ENCODE results near the gene GABRR2. TPM values are rescaled to one million over a fixed set of nuclear protein-coding genes. Genes with fewer than 3 reads are reported as not detected.
"Not testable (repeated sequence)": the region's sequence is repeated elsewhere in the genome, so short reads cannot be mapped to it uniquely, and the experiment has no call there.

GABRR2 gene
- total RNA-seq, 1 experiment from 2014 or later, result not detected

DNA sequence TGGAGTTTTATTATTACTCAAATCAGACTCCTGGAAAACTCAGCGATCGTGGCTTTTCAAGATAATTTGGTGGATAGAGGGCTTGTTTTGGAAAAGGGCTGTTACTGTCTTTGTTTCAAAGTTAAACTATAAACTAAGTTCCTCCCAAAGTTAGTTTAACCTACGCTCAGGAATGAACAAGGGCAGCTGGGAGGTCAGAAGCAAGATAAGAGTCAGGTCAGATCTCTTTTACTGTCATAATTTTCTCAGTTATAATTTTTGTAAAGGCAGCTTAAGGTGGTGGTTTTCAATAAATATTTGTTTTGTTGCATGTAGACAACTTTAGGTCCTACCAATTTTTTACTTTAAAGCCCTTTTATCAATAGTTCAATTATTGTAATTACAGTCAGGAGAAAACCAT, 9.2 kb upstream of the GABRR2 start:
- DNase-seq (ENCODE audit: low read depth), result no peak

DNA sequence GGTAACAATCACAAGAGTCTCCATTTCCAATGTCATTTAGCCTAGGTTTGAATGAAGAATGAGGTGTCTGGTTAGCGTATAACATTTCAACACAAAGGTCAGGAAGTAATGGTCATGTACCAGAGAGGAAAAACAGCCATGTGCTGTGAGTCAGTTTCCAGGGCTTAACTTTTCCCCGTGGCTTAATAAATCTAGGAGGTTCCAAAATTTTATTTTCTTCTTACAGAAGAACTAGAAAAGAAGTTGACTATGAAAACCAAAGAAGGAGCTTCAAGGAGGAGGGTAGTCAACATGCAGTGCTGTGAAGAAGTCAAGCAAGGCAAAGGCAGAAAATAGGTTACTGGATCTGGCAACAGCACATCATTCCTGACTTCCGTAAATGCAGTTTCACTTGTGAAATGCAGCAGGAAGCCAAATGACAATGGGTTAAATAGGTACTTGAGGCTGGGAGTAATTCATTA, 8.4 kb upstream of the GABRR2 start:
- DNase-seq (ENCODE audit: low read depth), result no peak

DNA sequence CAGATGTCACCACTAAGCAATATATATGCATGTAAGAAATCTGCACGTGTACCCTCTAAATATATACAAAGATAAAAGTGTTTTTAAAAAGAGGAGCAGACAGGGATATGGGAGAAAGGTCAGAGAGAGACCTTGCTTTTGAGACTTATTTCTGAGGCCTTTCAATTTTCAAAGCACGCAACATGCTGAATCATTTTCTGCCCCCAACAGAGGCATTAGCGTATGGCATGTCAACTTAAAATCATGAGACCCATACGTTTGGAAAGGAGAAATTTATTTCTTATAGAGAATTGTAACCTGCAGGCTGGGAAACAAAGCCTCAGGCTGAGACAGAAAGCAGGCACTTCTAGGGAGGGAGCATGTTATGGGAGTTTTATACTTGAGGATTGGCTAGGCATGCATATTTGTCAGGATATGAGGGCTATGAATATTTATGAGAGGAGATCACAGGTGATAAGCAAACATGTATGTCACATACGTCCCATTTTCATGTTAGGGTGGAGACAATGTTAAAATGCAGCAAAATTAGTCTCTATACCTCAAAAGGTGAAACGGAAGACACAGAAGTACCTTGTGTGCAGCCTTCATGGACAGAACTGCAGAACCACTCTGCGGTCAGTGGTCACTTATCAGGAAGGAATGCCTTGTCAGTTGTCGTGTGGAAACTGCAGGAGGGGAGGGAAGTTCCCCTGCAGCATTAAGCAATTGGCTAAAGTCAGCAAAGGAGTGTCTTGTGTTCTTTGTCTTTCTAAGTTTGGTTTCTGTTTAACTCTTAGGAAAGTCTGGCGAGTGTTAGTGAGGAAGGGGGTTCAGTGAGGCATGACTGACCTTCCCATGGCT, 6.3 kb upstream of the GABRR2 start:
- peak; percentile 10 for DNase-seq (ENCODE audit: low read depth)

DNA sequence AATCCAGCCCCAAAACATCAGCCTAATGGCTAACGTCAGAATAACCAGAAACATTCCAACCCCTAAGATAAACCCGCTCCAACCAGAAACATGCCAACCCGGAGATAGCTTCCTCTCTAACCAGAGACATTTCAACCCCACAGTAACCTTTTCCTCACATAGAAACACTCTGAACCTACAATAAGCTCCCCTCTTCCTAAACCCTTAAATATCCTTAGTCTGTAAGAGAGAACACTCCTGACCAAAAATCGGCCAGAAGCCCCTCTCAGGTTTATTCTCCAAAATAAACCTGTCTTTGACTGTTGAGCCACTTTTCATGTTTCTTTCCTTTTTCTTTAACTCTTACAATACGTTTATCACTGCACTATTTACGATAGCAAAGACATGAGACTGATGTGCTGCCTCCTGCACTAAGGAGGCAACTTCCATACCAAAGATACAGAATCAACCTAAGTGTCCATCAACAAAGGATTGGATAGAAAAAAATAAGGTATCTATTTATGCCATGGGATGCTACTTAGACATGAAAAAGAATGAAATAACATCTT, 5.0 kb upstream of the GABRR2 start:
- no peak for DNase-seq (ENCODE audit: low read depth)

DNA sequence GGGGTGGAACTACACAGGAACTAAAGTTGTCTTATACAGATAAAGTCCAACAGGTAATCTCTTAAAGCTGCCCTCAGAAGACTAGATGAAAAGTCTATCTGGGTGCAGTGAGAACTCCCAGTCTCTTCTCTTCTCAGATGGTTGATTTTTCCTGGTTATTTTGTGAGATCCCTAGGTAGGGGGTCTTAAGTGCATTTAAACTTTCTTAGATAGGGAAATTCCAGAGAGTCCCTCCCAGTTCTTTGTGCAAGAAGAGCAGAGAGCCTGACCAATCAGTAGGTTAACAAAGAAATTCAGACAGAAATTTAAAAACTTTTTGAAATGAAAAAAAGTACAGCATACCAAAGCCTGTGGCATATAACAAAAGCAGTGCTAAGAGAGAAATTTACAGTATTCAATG, 2.0 kb upstream of the GABRR2 start:
- DNase-seq (ENCODE audit: low read depth), result no peak

DNA sequence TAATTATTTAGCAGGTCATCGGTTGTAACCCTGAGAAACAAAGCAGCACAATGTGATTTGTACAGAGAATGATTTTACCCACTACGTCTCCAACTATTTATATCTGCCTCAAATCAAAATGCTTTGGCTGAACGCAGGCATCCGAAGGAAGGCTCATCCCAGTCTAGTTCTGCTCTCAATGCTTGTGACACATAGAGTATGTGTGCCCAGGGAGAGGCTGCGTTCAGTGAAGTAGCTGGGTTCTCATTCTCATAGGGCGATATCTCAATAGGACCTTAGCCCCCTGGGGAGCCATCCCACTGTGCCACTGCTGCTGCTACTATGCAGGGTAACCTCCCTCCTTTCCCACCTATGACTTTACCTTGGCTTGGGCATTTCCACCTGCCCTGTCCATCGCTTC, 407 bp downstream of the GABRR2 start:
- DNase-seq (ENCODE audit: low read depth), result no peak

DNA sequence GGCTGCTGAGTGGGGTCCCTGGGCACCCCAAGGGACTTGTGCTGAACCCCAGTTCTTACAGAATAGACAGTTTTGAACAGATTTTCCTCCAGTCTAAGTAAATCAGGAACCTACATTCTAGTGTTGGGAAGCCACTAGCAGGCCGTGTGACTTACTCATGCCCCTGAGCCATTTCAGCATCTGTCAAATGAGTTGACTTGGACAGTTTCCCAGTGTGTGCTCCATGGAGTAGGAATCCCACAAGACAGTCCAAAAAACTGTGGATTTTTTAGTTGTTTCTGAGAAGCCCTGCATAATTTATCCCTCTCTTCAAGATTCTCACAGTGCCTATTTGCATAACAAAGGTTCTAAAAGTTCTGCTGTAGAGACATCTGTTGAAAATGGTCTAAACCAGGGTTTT, 2.1 kb downstream of the GABRR2 start:
- DNase-seq (ENCODE audit: low read depth), result peak; percentile 96

DNA sequence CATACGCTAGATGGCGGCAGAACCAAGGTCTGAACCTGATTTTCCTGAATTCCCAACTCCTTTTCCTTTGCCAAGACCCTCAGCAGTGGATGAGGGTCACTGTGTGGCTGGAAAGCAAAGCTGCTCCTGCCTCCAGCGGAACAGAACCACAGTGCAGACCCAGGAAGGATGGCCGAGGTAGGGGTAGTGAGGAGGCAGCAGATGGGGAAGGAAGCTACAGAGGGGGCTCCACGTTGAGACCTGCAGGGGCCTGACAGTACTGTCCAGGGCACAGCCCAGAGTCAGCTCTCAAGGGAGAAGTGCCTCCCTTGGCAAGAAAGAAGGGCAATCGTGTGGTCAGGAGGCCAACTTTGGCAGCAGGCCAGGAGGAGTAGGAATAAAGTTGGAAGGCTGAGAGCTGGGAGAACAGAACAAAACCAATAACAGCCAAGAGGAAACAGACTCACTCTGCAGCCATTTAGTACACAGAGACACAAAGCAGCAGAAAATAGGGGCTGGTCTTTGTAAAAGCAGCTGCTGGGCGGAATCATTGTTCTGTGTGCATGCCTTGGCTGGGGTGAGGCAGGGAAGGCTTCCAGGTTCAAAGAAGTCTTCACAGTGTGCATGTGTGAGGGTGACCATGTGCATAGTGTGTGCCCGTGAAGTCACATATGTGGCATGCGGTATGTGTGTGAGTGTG, 3.1 kb downstream of the GABRR2 start:
- peak; percentile 85 for DNase-seq (ENCODE audit: low read depth)

DNA sequence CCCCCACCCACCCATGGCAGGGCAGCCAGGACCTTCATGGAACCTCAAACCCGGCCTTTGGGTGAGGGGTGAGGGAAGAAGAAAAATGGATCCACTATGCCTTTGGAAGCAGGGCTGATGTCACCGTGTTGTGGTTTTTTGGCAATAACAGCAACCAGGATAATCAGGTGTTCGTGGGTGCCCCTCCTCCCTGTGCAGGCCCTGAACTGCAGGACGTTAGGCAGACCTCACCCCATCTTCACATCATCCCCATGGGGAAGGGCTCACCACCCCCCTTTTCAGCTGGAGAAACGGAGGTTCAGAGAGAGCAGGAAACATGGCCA, 3.6 kb downstream of the GABRR2 start:
- DNase-seq (ENCODE audit: low read depth), result no peak

DNA sequence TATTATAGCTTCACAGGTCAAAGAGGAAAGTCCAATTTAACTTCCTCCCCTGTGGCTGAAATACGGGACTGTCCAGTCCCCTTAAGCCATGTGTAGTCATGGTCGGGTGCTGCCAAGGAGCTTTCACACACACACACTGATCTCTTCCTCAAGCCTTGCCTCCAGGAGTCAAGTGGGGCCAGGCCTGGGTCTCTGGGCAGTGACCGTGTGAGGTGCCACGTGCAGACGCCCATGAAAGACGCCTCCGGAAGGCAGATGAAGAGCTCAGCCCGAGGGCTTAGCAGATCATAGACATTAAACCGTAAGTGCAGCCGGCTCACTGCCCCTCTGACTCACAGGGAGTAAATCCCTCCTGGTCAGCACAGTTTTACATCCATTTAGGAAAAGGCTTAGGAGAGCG, 4.2 kb downstream of the GABRR2 start:
- peak; percentile 97 for DNase-seq (ENCODE audit: low read depth)

DNA sequence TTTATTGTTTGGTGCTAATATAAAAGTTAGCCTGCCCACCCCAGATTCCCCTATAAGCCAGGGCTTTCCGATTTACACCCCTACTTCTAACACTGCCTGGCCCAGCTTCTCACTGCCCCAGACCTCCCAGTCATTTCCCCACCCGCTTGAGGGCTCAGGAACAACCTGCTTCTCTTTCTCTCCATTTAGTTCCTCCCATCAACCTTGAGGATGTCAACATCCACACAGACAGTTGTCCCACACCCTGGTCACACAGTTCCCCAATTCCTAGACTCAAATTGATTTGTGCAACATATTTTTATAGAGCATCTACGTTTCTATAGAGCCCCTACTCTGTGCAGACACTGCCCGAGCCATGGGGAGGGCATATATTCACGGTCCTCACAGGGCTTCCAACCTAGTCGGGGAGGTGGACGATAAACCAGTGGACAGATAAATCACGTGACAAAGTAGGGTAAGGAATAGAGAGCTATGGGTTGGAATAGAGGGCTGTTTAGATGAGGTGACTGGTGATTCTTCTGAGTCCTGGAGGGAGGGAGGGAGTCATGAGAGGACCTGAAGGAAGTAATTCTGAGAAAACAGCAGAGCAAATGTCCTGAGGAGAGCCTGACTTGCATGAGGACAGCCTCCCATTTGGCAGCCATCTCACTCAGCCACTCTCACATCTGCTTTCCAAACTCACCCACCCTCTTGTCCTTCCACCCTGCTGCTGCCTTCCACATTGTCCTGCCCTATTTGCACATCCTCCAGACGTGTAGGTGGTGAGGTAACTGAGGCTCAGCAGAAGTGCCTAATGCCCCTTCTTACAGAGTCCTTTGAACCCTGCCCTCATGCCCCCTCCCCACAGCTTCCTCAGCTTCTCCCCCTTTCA, 6.3 kb downstream of the GABRR2 start:
- DNase-seq (ENCODE audit: low read depth), result no peak

DNA sequence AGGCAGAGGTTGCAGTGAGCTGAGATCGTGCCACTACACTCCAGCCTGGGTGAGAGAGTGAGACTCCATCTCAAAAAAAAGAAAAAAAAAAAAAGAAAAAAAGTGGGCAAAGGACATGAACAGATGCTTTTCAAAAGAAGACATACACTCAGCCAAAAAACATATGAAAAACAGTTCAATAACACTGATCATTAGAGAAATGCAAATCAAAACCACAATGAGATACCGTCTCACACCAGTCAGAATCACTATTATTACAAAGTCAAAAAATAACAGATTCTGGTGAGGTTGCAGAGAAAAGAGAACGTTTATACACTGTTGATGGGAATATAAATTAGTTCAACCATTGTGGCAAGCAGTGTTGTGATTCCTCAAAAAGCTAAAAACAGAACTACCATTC, 10.6 kb downstream of the GABRR2 start:
- DNase-seq (ENCODE audit: low read depth), result not testable (repeated sequence)

DNA sequence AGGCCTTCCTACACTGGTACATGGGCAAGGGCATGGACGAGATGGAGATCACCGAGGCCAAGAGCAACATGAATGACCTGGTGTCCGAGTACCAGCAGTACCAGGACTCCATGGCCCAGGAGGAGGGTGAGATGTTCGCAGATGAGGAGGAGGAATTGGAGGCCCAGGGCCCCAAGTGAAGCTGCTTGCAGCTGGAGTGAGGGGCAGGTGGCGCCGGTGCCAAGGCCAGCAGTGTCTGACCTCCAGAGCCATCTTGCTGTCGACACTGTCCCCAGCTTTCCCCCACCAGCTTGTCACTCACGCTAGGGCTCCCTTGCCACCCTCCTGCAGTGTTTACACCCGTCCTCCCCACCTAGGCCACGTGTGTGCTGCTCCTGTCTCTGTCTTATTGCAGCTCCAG, 12.2 kb downstream of the GABRR2 start:
- no peak for DNase-seq (ENCODE audit: low read depth)

DNA sequence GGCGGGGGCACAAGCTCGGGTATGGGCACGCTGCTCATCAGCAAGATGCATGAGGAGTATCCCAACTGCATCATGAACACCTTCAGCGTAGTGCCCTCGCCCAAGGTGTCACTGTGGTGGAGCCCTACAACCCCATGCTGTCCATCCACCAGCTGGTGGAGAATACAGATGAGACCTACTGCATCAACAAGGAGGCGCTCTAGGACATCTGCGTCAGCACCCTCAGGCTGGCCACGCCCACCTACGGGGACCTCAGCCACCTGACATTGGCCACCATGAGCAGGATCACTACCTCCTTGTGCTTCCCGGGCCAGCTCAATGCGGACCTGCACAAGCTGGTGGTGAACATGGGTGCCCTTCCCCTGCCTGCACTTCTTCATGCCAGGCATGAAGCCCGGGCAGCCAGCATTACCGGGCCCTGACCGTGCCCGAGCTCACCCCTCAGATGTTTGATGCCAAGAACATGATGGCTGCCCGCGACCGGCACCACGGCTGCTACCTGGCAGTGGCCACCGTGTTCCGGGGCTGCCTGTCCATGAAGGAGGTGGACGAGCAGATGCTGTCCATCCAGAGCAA, 12.8 kb downstream of the GABRR2 start:
- no peak for DNase-seq (ENCODE audit: low read depth)

DNA sequence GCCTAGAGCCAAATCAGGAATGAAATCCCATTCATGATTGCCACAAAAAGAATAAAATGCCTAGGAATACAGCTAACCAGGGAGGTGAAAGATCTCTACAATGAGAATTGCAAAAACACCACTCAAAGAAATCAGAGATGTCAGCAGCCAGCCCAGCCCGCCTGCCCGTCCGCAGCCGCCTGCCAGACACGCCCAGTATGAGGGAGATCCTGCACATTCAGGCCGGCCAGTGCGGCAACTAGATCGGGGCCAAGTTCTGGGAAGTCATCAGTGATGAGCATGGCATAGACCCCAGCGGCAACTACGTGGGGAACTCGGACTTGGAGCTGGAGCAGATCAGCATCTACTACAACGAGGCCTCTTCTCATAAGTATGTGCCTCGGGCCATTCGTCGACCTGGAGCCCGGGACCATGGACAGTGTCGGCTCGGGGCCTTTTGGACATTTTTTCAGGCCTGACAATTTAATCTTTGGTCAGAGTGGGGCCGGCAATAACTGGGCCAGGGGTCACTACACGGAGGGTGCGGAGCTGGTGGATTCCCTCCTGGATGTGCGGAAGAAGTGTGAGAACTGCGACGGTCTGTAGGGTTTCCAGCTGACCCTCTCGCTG, 13.4 kb downstream of the GABRR2 start:
- no peak for DNase-seq (ENCODE audit: low read depth)

DNA sequence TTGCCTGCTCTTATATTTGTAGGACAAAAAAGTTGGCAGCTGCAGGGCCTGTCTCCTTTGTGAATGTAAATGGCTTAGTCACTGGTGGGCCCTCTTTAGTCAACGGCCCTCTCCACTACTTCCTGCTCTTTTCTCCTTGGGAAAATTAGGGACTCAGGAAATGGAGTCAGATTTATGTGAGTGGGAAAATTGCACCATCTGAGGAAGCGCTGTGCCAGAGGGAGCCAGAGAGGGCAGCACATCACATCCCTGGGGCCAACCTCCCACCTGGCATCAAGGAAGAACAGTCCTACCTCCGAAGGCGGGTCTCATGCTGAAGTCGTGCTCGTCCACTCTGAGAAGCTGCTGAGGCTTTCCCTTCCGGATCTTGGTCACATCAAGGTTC, 15.6 kb downstream of the GABRR2 start:
- peak; percentile 42 for DNase-seq (ENCODE audit: low read depth)

DNA sequence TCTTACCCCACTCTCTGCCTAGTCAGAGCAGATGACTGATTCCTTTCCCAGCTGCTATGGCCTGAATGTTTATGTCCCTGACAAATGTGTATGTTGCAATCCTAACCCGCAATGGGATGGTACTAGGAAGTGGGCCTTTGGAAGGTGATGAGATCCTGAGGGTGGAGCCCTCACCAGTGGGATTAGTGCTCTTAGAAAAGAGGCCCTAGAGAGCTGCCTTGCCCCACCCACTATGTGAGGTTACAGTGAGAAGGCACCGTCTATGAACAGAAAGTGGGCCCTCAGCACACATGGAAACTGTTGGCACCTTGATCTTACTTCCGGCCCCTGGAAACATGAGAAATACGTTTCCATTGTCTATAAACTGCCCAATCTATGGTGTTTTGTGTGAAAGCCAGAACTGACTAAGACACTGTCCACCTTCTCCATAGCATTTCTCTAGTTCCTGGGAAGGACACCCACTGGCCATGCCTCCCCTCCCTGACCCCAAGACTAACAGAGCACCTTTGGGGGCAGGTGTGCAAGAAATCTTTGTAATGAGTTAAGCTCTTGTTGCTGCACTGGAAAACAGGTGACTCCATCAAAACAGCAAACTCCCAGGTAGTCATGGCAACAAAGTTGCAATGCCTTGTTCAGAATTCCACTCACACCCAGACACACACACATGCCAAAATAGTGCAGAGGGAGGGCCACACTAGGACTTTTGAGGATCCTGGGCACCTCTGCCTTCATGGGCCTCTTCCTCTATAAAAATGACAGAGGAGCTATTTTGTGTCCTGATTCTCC, 16.2 kb downstream of the GABRR2 start:
- DNase-seq (ENCODE audit: low read depth), result peak; percentile 84

DNA sequence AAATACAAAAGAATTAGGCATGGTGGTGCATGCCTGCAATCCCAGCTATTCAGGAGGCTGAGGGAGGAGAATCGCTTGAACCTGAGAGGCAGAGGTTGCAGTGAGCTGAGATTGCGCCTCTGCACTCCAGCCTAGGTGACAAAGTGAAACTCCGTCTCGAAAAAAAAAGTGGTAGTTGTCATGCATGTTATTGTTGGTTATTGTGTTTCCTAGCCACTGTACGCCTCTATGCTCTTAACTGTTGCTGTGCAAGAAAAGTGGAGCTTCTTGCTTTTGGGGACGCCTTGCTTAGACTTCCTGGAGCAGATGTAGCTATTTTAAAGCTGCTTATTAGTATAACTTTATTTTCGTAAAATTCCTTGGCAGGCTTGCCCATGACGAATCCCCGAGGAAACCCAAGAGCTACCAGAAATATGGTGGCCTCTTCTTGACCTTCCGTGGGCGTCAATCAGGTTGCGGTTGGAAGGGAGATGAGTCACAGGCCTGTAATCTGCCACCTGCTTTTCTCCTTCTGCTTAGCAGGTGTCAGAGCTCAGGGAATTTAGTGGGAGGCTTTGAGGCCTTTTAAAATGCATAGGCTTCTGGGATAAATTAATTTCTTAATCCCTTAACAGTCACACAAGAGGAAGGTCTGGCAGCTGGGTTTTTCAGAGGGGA, 17.3 kb downstream of the GABRR2 start:
- DNase-seq (ENCODE audit: low read depth), result peak; percentile 96

DNA sequence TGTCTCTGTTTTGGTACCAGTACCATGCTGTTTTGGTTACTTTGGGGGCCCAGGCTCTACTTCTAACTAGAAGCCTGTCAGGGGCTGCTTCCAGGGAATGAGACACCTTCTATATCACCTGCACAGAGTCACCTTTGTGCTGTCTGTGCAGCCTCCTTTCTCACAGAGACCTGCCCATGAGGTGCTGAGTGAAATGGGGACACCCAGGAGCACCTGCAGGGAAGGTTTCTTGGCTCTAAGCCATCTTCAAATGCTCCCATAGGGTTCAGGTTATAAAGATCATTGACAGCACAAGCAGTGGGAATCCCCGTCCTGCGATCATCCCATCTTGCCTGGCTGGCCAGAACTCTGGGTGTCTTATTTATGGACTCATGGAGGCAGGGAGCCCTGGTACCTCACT, 19.1 kb downstream of the GABRR2 start:
- no peak for DNase-seq (ENCODE audit: low read depth)

DNA sequence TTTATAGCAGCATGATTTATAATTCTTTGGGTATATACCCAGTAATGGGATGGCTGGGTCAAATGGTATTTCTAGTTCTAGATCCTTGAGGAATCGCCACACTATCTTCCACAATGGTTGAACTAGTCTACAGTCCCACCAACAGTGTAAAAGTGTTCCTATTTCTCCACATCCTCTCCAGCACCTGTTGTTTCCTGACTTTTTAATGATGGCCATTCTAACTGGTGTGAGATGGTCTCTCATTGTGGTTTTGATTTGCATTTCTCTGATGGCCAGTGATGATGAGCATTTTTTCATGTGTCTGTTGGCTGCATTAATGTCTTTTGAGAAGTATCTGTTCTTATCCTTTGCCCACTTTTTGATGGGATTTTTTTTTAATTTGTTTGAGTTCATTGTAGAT, 20.0 kb downstream of the GABRR2 start:
- not testable (repeated sequence) for DNase-seq (ENCODE audit: low read depth)
